IMR-90 (cell line): ENCODE measurements around the gene PINK1. TPM values are rescaled to one million over a fixed set of nuclear protein-coding genes. Genes with fewer than 3 reads are reported as not detected.

Experiments used
- ATAC-seq: fragments of 200-7000 bp; cut with Tn5 transposase; 2 replicates; pipeline ENCODE4 v1.9.1; 2020; ENCODE audit warnings: low read depth, mild to moderate bottlenecking, moderate library complexity
- BruUV-seq: library from RNA; stranded (reverse); fragments of 400-500 nt; replicated peaks from 2 replicates; lab custom pipeline; 2021; lab: Mats Ljungman, UMichigan
- CTCF ChIA-PET: fragments of 300-600 bp; formaldehyde crosslinking; extraction: SDS; loops from one replicate; lab custom pipeline; 2021; ENCODE audit warnings: antibody characterized with exemption; lab: Yijun Ruan, JAX
- POLR2A ChIA-PET: fragments of 300-600 bp; sonication (Branson Sonifier 250); formaldehyde crosslinking; loops from one replicate; lab custom pipeline; 2022; ENCODE audit warnings: antibody characterized with exemption; ENCODE audit not compliant: unreplicated experiment; lab: Charles Lee
- DNase-seq: peaks from one replicate; pipeline ENCODE4 v3.0.0; 2013
- H2AFZ ChIP-seq: replicated peaks from 2 replicates; pipeline ENCODE3; 2013; ENCODE audit warnings: low read length, mild to moderate bottlenecking; ENCODE audit not compliant: poor library complexity
- H2AK5ac ChIP-seq: 2 replicates; pipeline ENCODE4 v1.6.1; 2013; ENCODE audit warnings: low read depth, low read length, inconsistent platforms
- H2AK9ac ChIP-seq: replicated peaks from 2 replicates; pipeline ENCODE3; 2013; ENCODE audit warnings: mild to moderate bottlenecking, low read depth, low read length, moderate library complexity; ENCODE audit not compliant: poor library complexity
- H2BK120ac ChIP-seq: 2 replicates; pipeline ENCODE4 v1.6.1; 2013; ENCODE audit warnings: low read depth, low read length, inconsistent platforms
- H2BK15ac ChIP-seq: 3 replicates; pipeline ENCODE4 v1.6.1; 2013; ENCODE audit warnings: low read depth, low read length, inconsistent platforms
- H2BK20ac ChIP-seq: 2 replicates; pipeline ENCODE4 v1.6.1; 2013; ENCODE audit warnings: low read depth, mild to moderate bottlenecking, inconsistent platforms, low read length, moderate library complexity
- H2BK5ac ChIP-seq: 2 replicates; pipeline ENCODE4 v1.6.1; 2013; ENCODE audit warnings: mild to moderate bottlenecking, low read depth, low read length, inconsistent platforms; ENCODE audit not compliant: poor library complexity, severe bottlenecking
- H3K14ac ChIP-seq: replicated peaks from 2 replicates; pipeline ENCODE4 v1.6.1; 2013; ENCODE audit warnings: low read depth, low read length, inconsistent platforms
- H3K18ac ChIP-seq: 2 replicates; pipeline ENCODE4 v1.6.1; 2013; ENCODE audit warnings: low read depth, low read length, control low read depth
- H3K23ac ChIP-seq: 2 replicates; pipeline ENCODE4 v1.6.1; 2013; ENCODE audit warnings: low read depth, low read length, inconsistent platforms
- H3K27ac ChIP-seq: 2 replicates; pipeline ENCODE4 v1.5.1; 2013; ENCODE audit warnings: mild to moderate bottlenecking, control low read depth, low read length; ENCODE audit not compliant: insufficient read depth
- H3K27me3 ChIP-seq: 2 replicates; pipeline ENCODE4 v1.6.1; 2013; ENCODE audit warnings: low read length; ENCODE audit not compliant: control insufficient read depth, insufficient read depth
- H3K36me3 ChIP-seq: 2 replicates; pipeline ENCODE4 v1.6.1; 2013; ENCODE audit warnings: low read length, mixed read lengths; ENCODE audit not compliant: control insufficient read depth, insufficient read depth
- H3K4ac ChIP-seq: 2 replicates; pipeline ENCODE4 v1.6.1; 2013; ENCODE audit warnings: low read depth, low read length, inconsistent platforms
- H3K4me1 ChIP-seq: 2 replicates; pipeline ENCODE4 v1.6.1; 2013; ENCODE audit warnings: low read length, mixed read lengths; ENCODE audit not compliant: control insufficient read depth, insufficient read depth
- H3K4me2 ChIP-seq: 2 replicates; pipeline ENCODE4 v1.6.1; 2013; ENCODE audit warnings: low read depth, mild to moderate bottlenecking, control low read depth, low read length, moderate library complexity
- H3K4me3 ChIP-seq: 2 replicates; pipeline ENCODE4 v1.5.1; 2013; ENCODE audit warnings: low read depth, mild to moderate bottlenecking, control low read depth, low read length, moderate library complexity; ENCODE audit not compliant: insufficient read depth
- H3K56ac ChIP-seq: 2 replicates; pipeline ENCODE4 v1.6.1; 2013; ENCODE audit warnings: low read length, inconsistent platforms; ENCODE audit not compliant: insufficient read depth; ENCODE audit errors: extremely low read depth
- H3K79me1 ChIP-seq, 2 experiments: 2 replicates each; pipeline ENCODE4 v1.6.1; 2013; ENCODE audit warnings: low read length in 2 of 2, inconsistent platforms in 1 of 2, low read depth in 1 of 2
- H3K9ac ChIP-seq: 2 replicates; pipeline ENCODE4 v1.6.1; 2013; ENCODE audit warnings: low read depth, low read length, control low read depth
- H3K9me1 ChIP-seq: 2 replicates; pipeline ENCODE4 v1.6.1; 2013; ENCODE audit warnings: low read length, inconsistent platforms; ENCODE audit not compliant: insufficient read depth
- H3K9me3 ChIP-seq: 2 replicates; pipeline ENCODE4 v1.6.1; 2013; ENCODE audit warnings: low read length; ENCODE audit not compliant: control insufficient read depth, insufficient read depth
- H4K20me1 ChIP-seq: 2 replicates; pipeline ENCODE4 v1.6.1; 2013; ENCODE audit warnings: low read length, inconsistent platforms; ENCODE audit not compliant: insufficient read depth
- H4K5ac ChIP-seq: 2 replicates; pipeline ENCODE4 v1.6.1; 2013; ENCODE audit warnings: mild to moderate bottlenecking, low read depth, low read length, control low read depth
- H4K8ac ChIP-seq, 2 experiments: 2 replicates each; pipeline ENCODE4 v1.6.1; 2013; ENCODE audit warnings: low read depth in 2 of 2, low read length in 2 of 2, control low read depth in 1 of 2, inconsistent platforms in 1 of 2
- H4K91ac ChIP-seq: 2 replicates; pipeline ENCODE4 v1.6.1; 2013; ENCODE audit warnings: low read depth, low read length, inconsistent platforms; ENCODE audit not compliant: insufficient read depth
- BHLHE40 ChIP-seq: fragments of 150-350 bp; IDR thresholded peaks from 2 replicates; pipeline ENCODE4 v1.6.1; 2016; ENCODE audit warnings: mild to moderate bottlenecking, low read depth, low read length
- CEBPB ChIP-seq: IDR thresholded peaks from 2 replicates; pipeline ENCODE4 v1.6.1; 2012; ENCODE audit warnings: low read depth, low read length, improper control_type of control experiment
- CHD1 ChIP-seq: IDR thresholded peaks from 2 replicates; pipeline ENCODE4 v1.6.1; 2012; ENCODE audit warnings: low read depth, low read length, improper control_type of control experiment
- FOS ChIP-seq: fragments of 150-350 bp; IDR thresholded peaks from 2 replicates; pipeline ENCODE4 v1.6.1; 2016; ENCODE audit warnings: low read depth, low read length
- MAFK ChIP-seq: IDR thresholded peaks from 2 replicates; pipeline ENCODE4 v1.6.1; 2012; ENCODE audit warnings: low read depth, low read length, improper control_type of control experiment
- MAZ ChIP-seq: IDR thresholded peaks from 2 replicates; pipeline ENCODE4 v1.6.1; 2012; ENCODE audit warnings: low read depth, mild to moderate bottlenecking, low read length, improper control_type of control experiment, moderate library complexity, borderline replicate concordance
- MXI1 ChIP-seq: IDR thresholded peaks from 2 replicates; pipeline ENCODE4 v1.6.1; 2012; ENCODE audit warnings: low read depth, mild to moderate bottlenecking, low read length, moderate library complexity, borderline replicate concordance
- NFE2L2 ChIP-seq: fragments of 150-350 bp; IDR thresholded peaks from 2 replicates; pipeline ENCODE4 v1.6.1; 2016; ENCODE audit warnings: low read depth, mild to moderate bottlenecking, low read length
- POLR2A ChIP-seq: IDR thresholded peaks from 2 replicates; pipeline ENCODE4 v1.6.1; 2012; ENCODE audit warnings: mild to moderate bottlenecking, low read depth, low read length
- RAD21 ChIP-seq: IDR thresholded peaks from 2 replicates; pipeline ENCODE4 v1.6.1; 2012; ENCODE audit warnings: low read length, improper control_type of control experiment
- RCOR1 ChIP-seq: IDR thresholded peaks from 2 replicates; pipeline ENCODE4 v1.6.1; 2012; ENCODE audit warnings: mild to moderate bottlenecking, low read length, improper control_type of control experiment; ENCODE audit not compliant: insufficient replicate concordance
- SMC3 ChIP-seq: fragments of 150-350 bp; IDR thresholded peaks from 2 replicates; pipeline ENCODE4 v1.6.1; 2016; ENCODE audit warnings: low read depth, mild to moderate bottlenecking, antibody characterized with exemption, low read length, moderate library complexity
- WGBS, 2 experiments: methylation state at CpG; one replicate each; pipeline versions ENCODE4 v1.1.5 to v1.1.7; 2013; ENCODE audit warnings: missing lambda C conversion rate in 2 of 2; ENCODE audit not compliant: insufficient read length in 1 of 2; ENCODE audit errors: extremely low coverage in 2 of 2; 5-methylcytosine and 5-hydroxymethylcytosine counted together
- dilution Hi-C: fragments of 300-500 bp; cut with HindIII; formaldehyde crosslinking; loops from one replicate; pipeline ENCODE4 v1.14.3; 2018; ENCODE audit warnings: low sequenced_read_pairs; ENCODE audit not compliant: unreplicated experiment
- in situ Hi-C: fragments of 300-500 bp; cut with MboI; formaldehyde crosslinking; loops from 3 replicates; pipeline ENCODE4 v1.14.3; 2019; ENCODE audit warnings: low sequenced_read_pairs, inconsistent platforms, mixed read lengths
- intact Hi-C: fragments of 100-400 bp; cut with micrococcal nuclease; formaldehyde crosslinking; loops from 2 replicates; pipeline ENCODE4 v1.10.0; 2022
- polyA plus RNA-seq, 3 experiments: library from polyadenylated mRNA; depleted of rRNA; stranded (reverse); fragments of >200 nt; gene quantifications; 2 replicates each; pipeline ENCODE4 v1.2.3, GENCODE V29; 2012; ENCODE audit warnings: low replicate concordance in 1 of 3
- total RNA-seq: library from RNA; depleted of rRNA; stranded (reverse); fragments of >200 nt; gene quantifications from 2 replicates; pipeline ENCODE4 v1.2.3, GENCODE V29; 2012
- TF ChIP-seq, protein P1 (sequence below): fragments of 150-350 bp; IDR thresholded peaks from 2 replicates; pipeline ENCODE4 v1.6.1; 2017; ENCODE audit warnings: mild to moderate bottlenecking, antibody characterized with exemption, low read length, low read depth
- TF ChIP-seq, protein P2 (sequence below): fragments of 150-350 bp; IDR thresholded peaks from 2 replicates; pipeline ENCODE4 v1.6.1; 2016; ENCODE audit warnings: low read depth, mild to moderate bottlenecking, low read length, moderate library complexity, borderline replicate concordance

The PINK1 gene
- total and polyA plus RNA-seq, 2 of the 4 experiments (the other 2 are of a cell fraction), result 52.9 to 55.2 TPM

DNA sequence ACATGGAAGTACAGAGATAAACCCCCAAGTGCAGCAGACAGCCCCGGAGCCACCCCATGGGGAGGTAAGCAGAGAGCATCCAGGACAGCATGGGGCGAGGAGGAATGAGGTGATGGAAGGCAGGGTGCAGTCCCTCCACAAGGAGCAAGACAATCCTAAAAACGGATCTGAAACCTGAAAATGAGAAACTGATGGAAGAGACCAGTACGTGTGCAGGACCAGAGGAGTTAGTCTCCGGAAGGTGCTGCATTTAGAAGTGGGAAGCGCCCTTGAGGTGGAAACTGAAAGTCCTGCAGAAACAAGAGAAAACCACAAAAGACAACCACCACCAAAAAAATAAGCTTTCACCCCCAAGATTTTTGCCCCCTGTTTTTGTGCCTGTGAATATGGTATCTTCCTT, 45.3 kb downstream of the PINK1 start:
- H3K23ac ChIP-seq, result no peak overlapping the region
- no peak overlapping the region for H3K9ac ChIP-seq
- no peak overlapping the region for H3K4ac ChIP-seq
- no peak overlapping the region for H3K56ac ChIP-seq
- no peak overlapping the region for H2BK120ac ChIP-seq
- H4K20me1 ChIP-seq, result no peaks in the 10 kb centered on the region
- H3K4me2 ChIP-seq, result no peak overlapping the region
- no TSS peak for BruUV-seq
- no peak overlapping the region for H3K14ac ChIP-seq
- dilution Hi-C loops, result no loop called here
- H3K4me1 ChIP-seq, result no peaks in the 10 kb centered on the region
- no peaks in the 10 kb centered on the region for H3K9me1 ChIP-seq
- TF ChIP-seq FOS, result no peak
- no peak for TF ChIP-seq POLR2A
- TF ChIP-seq SMC3, result no peak
- no peak for TF ChIP-seq CHD1
- no peak for TF ChIP-seq CEBPB
- no peak for TF ChIP-seq MXI1
- no peak for TF ChIP-seq NFE2L2
- TF ChIP-seq, protein P1, sequence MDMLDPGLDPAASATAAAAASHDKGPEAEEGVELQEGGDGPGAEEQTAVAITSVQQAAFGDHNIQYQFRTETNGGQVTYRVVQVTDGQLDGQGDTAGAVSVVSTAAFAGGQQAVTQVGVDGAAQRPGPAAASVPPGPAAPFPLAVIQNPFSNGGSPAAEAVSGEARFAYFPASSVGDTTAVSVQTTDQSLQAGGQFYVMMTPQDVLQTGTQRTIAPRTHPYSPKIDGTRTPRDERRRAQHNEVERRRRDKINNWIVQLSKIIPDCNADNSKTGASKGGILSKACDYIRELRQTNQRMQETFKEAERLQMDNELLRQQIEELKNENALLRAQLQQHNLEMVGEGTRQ, result no peak
- no peak for TF ChIP-seq RAD21
- TF ChIP-seq MAZ, result no peak
- no peak for TF ChIP-seq RCOR1
- no peak for TF ChIP-seq BHLHE40
- TF ChIP-seq, protein P2, sequence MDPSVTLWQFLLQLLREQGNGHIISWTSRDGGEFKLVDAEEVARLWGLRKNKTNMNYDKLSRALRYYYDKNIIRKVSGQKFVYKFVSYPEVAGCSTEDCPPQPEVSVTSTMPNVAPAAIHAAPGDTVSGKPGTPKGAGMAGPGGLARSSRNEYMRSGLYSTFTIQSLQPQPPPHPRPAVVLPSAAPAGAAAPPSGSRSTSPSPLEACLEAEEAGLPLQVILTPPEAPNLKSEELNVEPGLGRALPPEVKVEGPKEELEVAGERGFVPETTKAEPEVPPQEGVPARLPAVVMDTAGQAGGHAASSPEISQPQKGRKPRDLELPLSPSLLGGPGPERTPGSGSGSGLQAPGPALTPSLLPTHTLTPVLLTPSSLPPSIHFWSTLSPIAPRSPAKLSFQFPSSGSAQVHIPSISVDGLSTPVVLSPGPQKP, result no peak
- no peak for TF ChIP-seq MAFK
- H4K8ac ChIP-seq, result no peak overlapping the region
- no peak overlapping the region for H2AFZ ChIP-seq
- no peak overlapping the region for H2AK5ac ChIP-seq
- in situ Hi-C loops, result loop anchor here (25.0 kb wide), 1 partner anchor 684 kb away; no protein-coding TSS in a partner anchor
- H2AK9ac ChIP-seq, result no peak overlapping the region
- intact Hi-C loops, result no loop called here
- H2BK20ac ChIP-seq, result no peak overlapping the region
- no peak overlapping the region for H2BK15ac ChIP-seq
- H3K36me3 ChIP-seq, result peaks cover 3% of the 10 kb centered on the region; the same call in 1 of the 2 replicates
- no peak overlapping the region for H4K91ac ChIP-seq
- ATAC-seq (no peak), DNase-seq (no peak)
- H3K27me3 ChIP-seq, result no peaks in the 10 kb centered on the region
- H3K18ac ChIP-seq, result no peak overlapping the region
- CTCF ChIA-PET, result no interaction called here
- no peak overlapping the region for H2BK5ac ChIP-seq
- H3K27ac ChIP-seq, result no peak overlapping the region
- H3K9me3 ChIP-seq, result no peaks in the 10 kb centered on the region
- H4K5ac ChIP-seq, result no peak overlapping the region
- POLR2A ChIA-PET, result no interaction called here
- WGBS, 2 experiments, result 73% methylated on average over 2 of the region's 6 CpGs; no CpG with 5 or more reads in 1 of the 2 experiments
- no peak overlapping the region for H3K4me3 ChIP-seq
- no peaks in the 10 kb centered on the region for H3K79me1 ChIP-seq
